HG02884 (cell line): ENCODE data around the gene IGLL5.

Experiments
- ATAC-seq: cut with Tn5 transposase; IDR thresholded peaks from one replicate; pipeline ENCODE4 v1.9.1; 2021; ENCODE audit warnings: mild to moderate bottlenecking, moderate library complexity; ENCODE audit not compliant: unreplicated experiment

The IGLL5 gene

DNA sequence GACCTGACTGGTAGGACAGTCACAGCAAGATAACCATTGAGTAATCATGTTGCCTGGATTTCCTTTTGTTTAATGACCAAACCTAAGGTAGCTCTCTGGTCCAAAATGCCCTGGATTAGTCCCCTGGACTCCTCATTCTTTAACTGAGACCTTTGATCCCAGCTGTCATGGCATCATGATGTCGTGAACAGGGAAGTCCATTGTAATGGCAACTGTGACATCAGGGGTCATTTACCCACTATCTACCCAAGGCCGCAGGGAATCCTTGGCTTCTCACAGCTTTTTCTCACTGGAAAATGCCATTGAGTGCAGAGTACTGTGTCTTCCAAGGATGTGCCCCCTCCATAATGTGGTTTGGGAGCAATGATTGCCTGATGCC, 29.1 kb upstream of the IGLL5 start:
- no peak for ATAC-seq

DNA sequence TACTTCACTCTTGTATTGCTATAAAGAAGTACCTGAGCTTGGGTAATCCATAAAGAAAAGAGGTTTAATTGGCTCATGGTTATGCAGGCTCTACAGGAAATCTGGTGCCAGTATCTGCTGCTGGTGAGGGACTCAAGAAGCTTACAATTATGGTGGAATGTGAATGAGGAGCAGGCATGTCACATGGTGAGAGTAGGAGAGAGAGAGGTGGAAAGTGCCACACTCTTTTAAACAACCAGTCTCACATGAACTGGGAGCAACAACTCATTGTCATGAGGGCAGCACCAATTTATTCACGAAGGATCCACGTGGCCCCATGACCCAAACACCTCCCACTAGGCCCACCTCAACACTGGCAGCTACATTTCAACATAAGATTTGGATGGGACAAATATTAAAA, 24.6 kb upstream of the IGLL5 start:
- no peak for ATAC-seq

DNA sequence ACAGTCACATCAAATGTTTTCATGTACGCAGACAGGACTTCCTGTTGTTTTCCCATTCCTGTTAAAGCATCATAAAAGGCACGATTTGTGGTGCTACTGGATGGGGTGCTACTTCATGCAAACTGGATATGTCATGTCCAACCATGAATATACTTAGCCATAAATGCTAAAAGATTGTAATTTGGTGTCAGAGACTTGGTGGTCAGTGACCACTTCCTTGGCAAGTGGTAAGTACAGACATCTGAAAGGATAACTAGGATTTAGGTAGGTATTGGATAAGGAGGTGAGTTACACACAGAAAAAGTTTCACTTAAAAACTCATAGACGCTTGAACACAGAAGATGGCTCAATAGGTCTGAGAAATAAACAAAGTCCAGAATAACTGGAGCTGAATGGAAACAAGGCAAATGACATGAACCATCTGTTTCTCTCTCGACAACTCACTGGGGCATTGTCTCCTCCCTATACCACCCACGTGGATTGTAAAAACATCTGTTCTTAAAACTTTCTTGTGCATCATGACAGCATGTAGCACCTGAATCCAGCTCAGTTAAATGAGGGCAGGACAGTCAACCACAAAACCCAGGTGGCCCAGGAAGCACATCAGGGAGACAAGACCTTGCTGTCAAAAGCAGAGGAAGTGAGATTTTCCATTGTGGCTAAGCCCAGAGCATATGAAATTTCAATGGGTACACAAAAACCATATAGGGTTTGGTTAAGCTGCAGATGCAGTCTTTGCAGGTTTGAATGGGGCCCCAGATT, 22.1 kb upstream of the IGLL5 start:
- ATAC-seq = peak; percentile 48

DNA sequence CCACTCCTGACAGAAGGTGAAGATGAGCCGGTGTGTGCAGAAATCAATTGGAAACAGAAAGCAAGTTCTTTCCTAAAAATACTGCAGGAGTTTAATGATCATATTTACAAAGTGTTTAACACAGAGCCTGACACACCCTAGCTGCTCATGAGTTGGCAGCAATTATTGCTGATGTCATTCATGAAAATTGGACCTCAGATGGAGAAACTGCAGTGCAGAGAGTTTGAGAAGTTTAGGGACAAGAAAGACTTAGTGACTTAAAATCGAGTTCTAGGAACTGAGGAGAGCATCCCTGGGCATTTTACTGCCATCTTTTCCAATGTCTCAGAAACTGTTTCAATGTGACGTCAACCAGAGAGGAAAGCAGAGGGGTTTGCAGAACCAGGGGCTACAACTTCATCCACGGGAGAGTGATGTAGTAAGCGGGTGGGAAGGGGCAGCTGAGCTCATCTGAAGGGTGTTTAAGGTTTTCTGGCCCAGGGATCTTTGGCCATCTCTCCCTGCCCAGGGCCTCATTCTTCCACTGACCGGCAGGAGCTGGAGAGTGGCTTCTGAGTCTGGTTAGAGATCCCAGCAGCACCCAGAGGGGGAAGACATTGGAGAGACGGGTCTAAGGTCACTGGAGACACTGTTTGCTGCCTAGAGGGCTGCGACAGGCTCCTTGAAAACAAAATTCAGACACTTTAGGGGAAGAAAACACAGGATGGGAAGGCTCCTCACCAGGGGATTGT, 21.1 kb upstream of the IGLL5 start:
- ATAC-seq = no peak

DNA sequence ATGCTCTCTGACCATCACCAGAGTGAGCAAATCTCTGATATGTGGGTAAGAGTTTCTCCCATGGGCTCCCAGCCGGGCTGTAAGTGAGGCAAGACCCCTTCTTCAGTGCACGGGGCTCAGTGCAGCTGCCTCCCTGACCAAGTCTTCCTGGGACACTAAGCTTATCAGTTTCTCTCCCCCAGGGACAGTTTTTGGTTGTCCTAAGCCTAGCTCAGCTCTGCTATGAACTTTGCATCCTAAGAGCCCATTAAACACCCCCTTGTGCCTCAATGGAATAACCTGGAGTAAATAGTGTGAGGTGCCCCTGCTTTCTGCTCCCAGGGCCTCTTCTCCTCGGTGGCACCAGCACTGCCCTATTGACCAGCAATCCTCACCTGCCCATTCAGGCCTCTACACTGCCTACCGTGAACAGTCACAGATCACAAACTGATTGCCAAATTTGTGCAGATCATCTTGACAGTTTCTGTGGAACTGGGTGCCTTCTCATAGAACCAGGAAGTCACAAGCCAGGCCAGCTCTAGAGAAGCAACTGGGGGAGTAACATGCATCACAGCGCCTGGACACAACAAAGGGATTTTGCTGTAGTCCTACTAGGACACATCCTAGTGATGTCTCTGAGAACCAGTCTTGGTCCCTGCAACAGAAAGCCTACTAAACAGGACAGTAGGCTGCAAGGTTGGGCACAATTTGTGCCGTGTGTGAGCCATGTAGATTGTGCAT, 19.5 kb upstream of the IGLL5 start:
- ATAC-seq = no peak

DNA sequence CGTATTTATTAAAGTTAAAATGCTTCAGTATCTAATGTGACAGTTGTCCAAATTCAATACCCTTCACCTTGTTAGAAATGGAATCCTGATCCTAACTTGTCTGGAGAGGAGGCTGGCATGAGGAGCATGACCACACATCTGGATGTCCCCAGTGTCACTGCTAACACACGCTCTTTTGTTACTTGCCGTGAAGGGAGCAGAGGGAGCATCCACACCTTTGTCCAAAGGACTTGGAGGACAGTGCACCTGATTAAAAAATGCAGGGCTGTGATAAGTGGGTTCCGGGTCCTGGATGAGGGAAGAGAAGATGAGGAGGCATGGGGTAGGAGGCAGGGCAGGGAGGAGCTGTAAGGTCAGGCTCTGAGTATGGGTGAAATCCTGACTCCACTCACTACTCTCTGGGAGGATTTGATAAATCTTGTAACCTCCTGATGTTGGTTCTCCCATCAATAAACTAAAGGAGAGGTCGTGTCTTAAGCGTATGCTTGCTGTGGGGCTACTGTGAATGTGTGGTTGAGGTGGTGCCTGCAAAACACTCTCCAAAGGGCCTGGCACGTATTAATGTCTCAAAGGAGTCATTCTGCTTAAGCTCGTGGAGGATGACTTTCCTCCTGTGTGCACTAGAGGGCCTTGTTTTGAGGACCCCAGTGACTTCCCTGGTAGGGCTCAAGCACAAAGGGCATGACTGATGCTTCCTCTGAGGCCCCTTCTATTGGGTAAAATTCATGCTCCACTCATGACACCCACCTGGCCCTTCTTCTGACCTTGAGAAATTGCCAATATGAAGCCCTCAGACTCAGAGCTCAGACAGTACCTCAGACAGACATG, 16.8 kb upstream of the IGLL5 start:
- ATAC-seq = no peak

DNA sequence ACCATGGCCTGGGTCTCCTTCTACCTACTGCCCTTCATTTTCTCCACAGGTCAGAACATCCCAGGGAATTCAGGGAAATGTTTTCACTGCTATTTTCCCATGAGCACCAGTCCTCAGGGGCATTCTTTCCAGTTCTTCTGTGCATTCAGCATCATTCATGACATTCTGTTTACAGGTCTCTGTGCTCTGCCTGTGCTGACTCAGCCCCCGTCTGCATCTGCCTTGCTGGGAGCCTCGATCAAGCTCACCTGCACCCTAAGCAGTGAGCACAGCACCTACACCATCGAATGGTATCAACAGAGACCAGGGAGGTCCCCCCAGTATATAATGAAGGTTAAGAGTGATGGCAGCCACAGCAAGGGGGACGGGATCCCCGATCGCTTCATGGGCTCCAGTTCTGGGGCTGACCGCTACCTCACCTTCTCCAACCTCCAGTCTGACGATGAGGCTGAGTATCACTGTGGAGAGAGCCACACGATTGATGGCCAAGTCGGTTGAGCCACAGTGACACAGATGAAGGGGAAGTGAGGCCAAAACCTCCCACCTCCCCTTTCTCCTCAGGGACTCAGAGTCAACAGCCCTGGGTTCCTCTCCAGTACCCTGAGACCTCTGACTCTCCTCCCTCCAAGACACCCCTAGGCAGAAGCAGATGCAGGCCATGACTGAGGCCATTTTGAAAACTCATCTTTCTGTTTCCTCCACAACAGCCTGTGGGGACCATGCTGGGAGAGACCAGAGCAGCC, 15.9 kb upstream of the IGLL5 start:
- no peak for ATAC-seq

DNA sequence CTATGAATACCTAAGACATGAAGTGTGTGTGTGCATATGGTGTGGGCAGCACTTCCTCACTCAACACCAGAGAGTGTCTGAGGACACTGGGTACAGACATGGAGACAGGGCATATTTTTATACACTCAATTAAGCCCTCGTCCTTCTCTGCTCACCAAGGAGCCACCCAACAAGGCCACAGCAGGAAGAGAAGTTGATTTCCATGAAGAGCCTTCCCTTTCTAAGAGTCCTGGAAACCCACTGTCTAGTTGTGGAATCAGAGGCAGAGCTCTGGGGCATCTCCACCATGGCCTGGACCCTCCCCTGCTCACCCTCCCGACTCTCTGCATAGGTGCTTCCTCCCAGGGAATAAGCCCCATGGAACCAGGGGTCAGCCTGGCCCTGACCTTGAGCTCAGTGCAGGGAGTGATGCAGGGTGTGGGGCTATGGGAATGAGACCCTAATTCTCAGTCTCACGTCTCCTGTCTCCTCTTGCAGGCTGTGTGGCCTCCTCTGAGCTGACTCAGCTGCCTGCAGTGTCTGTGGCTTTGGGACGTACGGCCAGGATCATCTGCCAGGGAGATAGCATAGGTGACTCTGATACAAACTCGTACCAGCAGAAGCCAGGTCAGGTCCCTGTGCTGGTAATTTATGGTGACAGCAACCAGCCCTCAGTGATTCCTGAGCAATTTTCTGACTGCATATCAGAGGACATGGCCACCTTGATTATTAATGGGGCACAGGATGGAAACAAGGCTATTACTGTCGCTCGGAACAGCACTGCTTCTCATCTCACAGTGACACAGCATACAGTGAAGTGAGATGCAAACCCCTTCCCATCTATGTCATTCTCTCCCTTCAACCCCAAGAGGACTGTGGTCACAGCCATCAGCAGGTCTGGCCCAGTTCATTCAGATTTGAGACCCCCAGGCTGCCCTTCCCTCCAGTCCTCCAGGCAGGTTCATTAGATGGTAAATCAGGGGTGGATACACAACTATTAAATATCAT, 14.6 kb upstream of the IGLL5 start:
- no peak for ATAC-seq

DNA sequence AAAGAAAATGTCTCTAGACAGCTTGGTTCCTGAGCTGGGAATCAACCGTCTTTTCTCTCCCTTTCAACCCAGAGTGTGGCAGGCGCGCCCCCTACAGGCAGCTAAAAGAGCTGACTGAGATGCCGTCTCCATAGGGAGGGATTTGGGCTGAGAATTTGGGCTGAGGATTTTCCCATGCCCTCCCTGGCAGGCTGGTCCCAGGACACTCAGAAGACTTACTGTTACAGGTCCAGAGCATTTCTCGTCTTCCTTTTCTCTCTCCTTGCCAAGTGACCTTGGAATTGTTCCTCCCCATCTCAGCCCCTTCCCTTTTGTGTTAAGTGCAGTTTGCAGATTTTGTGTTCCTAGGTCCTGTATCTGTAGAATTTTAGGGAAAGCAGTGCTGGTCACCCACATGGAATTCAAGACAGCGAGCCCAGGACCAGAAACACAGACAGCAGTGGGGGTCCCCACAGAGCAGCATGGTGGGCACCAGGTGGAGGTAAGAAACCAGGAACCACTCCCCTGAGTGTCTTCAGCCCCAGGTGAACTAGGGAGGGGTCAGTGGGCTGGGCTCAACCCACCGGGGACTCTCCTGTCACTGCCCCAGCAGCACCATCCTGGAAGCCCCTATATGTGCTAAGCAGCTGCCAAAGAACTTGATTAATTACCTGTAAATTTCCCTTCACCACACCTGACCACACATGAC, 9.9 kb upstream of the IGLL5 start:
- ATAC-seq = no peak

DNA sequence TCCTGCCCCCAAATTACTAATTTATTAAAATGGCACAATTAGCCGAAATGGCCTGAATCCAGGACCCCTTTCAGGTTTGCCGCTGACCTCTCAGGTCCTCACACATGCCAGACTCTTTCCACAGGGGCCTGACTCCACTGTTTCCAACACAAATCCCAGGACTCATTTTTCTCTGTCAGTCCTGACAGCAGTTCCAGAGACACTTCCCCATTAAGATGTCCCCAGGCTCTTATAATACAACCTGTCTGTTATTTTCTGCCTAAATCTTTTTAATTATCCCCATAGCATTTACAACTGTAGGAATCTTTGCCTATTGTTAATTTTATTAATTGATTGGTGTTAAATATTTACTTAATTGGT, 9.4 kb upstream of the IGLL5 start:
- ATAC-seq = no peak

DNA sequence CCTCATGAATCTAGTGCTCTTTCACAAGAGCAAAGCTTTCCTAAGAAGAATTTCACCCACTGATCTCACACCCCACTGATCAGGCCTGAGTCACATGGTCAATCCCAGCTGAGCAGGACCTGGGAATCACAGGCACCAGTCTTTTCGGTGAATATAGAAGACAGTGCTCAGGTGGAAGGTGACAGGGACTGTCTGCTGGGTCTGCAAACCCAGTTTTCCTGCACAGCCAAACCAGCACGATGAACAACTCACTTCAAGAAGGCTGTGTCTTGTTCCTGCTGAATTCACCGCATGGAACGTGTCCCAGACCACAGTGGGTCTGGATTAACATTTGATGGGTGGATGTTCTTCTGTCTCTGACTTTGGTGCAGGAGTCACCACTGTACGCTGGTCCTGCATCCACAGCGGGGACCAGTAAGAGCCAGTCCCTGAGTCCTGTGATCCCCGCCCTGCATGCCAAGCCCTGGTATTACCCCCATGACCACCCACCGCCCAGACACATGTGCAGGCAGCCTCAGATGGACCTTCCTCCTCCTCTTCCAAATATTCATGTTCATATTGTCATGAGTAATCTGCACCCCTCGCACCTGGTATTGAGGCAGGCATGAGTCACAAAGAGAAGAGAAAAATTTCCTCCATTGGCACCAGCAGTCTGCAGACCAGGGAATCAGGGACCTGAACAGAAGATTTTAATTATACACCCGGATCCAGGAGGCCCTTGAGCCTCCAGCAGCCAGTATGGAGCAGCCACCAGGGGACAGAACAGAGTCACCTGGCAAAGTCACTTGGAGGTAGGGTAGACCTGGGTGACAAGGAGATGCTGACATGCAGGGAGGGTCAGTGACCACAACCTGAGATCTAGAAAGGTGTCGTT, 8.6 kb upstream of the IGLL5 start:
- no peak for ATAC-seq

DNA sequence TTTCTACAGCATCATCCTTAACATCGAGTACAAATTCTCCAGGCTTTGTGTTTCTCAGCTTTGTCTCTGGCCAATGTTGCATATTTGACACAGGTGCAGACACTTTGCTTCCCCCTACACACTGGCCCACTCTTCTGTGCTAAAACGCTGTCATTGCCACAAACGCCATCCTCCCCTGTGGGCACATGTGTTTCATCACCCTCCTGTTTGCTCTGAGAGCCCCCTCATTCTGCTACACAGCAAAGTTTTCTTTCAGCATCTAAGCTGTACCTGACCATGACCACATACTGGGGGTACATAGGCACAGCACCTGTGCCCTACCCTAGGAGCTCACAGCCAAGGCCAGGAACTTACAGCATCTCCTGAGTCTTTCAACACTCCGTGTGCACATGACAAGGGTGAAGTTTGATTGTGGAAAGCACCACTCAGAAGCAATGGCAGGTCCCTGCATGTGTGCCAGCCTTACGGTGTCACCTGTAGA, 7.9 kb upstream of the IGLL5 start:
- ATAC-seq = no peak

DNA sequence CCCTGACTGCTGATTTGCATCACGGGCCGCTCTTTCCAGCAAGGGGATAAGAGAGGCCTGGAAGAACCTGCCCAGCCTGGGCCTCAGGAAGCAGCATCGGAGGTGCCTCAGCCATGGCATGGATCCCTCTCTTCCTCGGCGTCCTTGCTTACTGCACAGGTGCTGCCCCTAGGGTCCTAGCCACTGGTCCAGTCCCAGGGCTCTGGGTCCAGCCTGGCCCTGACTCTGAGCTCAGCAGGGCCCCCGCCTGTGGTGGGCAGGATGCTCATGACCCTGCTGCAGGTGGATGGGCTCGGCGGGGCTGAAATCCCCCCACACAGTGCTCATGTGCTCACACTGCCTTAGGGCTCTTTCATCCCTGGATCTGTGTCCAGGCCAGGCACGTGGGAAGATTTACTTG, 7.0 kb upstream of the IGLL5 start:
- no peak for ATAC-seq

DNA sequence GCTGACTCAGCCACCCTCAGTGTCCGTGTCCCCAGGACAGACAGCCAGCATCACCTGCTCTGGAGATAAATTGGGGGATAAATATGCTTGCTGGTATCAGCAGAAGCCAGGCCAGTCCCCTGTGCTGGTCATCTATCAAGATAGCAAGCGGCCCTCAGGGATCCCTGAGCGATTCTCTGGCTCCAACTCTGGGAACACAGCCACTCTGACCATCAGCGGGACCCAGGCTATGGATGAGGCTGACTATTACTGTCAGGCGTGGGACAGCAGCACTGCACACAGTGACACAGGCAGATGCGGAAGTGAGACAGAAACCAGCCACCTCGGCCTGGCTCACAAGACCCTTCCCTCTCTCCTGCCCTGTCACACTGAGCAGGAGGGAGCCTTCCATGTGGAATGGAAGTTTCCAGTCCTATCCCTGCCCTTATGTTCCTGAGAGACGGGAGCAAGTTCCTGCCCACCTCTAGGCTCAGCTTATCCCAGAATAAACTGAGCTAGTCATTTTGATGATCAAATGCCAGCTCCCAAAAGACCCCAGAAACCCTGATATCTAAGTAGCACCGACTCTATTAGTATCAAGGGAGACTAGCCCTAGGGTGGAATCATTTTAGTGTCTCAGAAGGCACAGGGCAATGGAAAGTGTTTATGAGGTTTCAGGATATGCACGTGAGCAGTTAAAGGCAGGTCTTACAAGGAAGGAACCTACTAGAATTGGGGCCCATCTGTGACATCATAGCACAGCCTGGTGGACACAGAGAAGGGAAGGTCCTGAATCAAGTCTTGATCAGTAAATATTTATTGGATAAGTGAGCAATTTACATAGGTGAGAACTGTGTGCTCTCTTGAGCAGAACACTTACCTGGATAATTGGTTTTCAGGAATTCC, 6.3 kb upstream of the IGLL5 start:
- ATAC-seq = no peak

DNA sequence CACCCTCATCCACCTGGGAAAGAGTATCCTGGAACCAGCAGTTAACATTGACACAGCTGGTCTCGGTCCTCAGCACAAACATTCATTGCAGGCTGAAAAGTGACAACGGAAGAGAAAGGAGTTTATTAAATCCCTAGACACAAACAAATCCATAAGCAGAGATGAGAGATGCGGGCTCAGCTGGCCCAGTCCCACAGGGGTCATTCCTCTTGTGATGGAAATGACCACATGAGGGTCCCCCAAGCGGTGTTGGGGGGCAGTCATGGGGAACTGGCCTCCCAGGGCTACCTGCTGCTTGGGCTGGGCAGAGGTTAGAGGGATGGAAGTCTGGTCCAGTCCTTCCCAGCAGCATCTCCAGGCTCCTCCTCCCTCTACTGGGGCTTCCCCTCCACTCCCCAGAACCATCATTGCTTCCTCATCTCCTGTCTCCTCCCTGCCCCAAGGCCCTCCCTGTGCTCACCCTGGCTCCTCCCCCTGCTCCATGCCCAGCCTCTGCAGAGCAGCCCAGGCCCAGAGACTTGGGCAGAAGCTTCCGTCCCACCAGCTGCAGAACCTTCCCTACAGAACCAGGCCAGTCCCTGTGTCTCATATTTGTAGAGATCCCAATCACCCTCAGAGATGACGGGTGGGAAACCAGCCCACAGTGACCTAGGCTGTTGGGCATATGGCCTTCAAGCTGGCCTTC, 5.4 kb upstream of the IGLL5 start:
- no peak for ATAC-seq

DNA sequence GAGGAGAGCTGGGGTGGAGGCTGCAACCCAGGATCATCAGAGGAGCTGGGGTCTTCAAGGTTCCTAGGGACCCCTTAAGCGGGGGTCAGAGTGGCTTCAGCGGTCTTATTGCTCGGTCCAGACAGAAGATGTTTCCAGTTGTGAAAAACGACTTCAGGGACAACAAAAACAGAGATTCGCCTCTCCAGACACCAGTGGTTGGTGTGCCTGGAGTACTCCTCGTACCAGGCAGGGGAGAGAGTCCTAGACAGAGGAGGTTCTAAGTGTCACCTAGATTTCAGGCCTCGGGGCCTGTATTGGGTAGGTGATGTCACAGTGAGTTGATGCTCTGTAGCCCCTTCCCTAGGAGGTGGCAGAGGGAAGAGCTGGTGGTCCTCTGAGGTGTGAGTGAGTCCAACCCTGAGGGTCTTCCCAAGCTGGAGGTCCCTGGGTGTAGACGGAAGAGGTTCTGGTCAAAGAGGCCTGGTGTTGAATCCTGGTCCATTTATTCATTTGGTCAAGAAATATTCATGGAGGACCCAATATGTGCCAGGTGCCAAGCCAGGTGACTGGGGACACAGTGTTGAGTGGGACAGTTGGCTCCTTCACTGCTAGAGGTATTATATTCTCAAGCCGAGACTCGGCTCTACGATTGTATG, 4.4 kb upstream of the IGLL5 start:
- ATAC-seq = no peak
